WTC11 (cell line): ENCODE data around the gene FXYD5.

ENCODE experiments used
- AFF4 ChIP-seq: sonication (generic); formaldehyde crosslinking; IDR thresholded peaks from 2 replicates; pipeline ENCODE4 v1.8.1; 2023; ENCODE audit warnings: mild to moderate bottlenecking, missing genetic modification reagents, borderline replicate concordance
- ATF1 ChIP-seq: sonication (generic); formaldehyde crosslinking; IDR thresholded peaks from 2 replicates; pipeline ENCODE4 v1.8.1; 2023; ENCODE audit warnings: mild to moderate bottlenecking, moderate library complexity, missing genetic modification reagents
- CBFB ChIP-seq: sonication (generic); formaldehyde crosslinking; IDR thresholded peaks from 2 replicates; pipeline ENCODE4 v1.8.1; 2022; ENCODE audit warnings: mild to moderate bottlenecking, low read depth, missing genetic modification reagents
- CTCF ChIP-seq: fragments of 200-600 bp; IDR thresholded peaks from 2 replicates; pipeline ENCODE4 v1.8.0; 2022; ENCODE audit warnings: antibody characterized with exemption
- FOXP1 ChIP-seq: sonication (generic); formaldehyde crosslinking; IDR thresholded peaks from 2 replicates; pipeline ENCODE4 v1.8.0; 2022; ENCODE audit warnings: missing genetic modification reagents, mild to moderate bottlenecking, moderate library complexity, borderline replicate concordance
- FOXP4 ChIP-seq: sonication (generic); formaldehyde crosslinking; IDR thresholded peaks from 2 replicates; pipeline ENCODE4 v1.8.0; 2022; ENCODE audit warnings: mild to moderate bottlenecking, missing genetic modification reagents
- IRF1 ChIP-seq: sonication (generic); formaldehyde crosslinking; IDR thresholded peaks from 2 replicates; pipeline ENCODE4 v1.8.0; 2023; ENCODE audit warnings: missing genetic modification reagents
- JUN ChIP-seq: sonication (generic); formaldehyde crosslinking; IDR thresholded peaks from 2 replicates; pipeline ENCODE4 v1.8.0; 2023; ENCODE audit warnings: mild to moderate bottlenecking, missing genetic modification reagents
- MAX ChIP-seq: sonication (generic); formaldehyde crosslinking; IDR thresholded peaks from 2 replicates; pipeline ENCODE4 v1.8.0; 2022; ENCODE audit warnings: mild to moderate bottlenecking, missing genetic modification reagents
- NR2C2 ChIP-seq: sonication (generic); formaldehyde crosslinking; IDR thresholded peaks from 2 replicates; pipeline ENCODE4 v1.8.0; 2022; ENCODE audit warnings: mild to moderate bottlenecking, missing genetic modification reagents
- STAT6 ChIP-seq: sonication (generic); formaldehyde crosslinking; conservative IDR thresholded peaks from 2 replicates; pipeline ENCODE4 v1.8.1; 2023; ENCODE audit warnings: mild to moderate bottlenecking, low read depth, missing genetic modification reagents, moderate library complexity
- TEAD4 ChIP-seq: sonication (generic); formaldehyde crosslinking; IDR thresholded peaks from 2 replicates; pipeline ENCODE4 v1.8.0; 2022; ENCODE audit warnings: mild to moderate bottlenecking, missing genetic modification reagents
- USF1 ChIP-seq: sonication (generic); formaldehyde crosslinking; IDR thresholded peaks from 2 replicates; pipeline ENCODE4 v1.8.0; 2022; ENCODE audit warnings: mild to moderate bottlenecking, missing genetic modification reagents

- no peak for TF ChIP-seq CTCF
- no peak for TF ChIP-seq IRF1 (CRISPR knock-in tag)
- no peak for TF ChIP-seq STAT6 (CRISPR knock-in tag)
- no peak for TF ChIP-seq AFF4 (CRISPR knock-in tag)
- TF ChIP-seq CBFB (CRISPR knock-in tag) = no peak
- no peak for TF ChIP-seq MAX
- no peak for TF ChIP-seq USF1 (CRISPR knock-in tag)
- TF ChIP-seq NR2C2 = no peak
- TF ChIP-seq FOXP1 = no peak
- no peak for TF ChIP-seq FOXP4 (CRISPR knock-in tag)
- no peak for TF ChIP-seq TEAD4
- no peak for TF ChIP-seq JUN (CRISPR knock-in tag)
- no peak for TF ChIP-seq ATF1 (CRISPR knock-in tag)
Observed at GRCh38 chr19:35110974-35111373, 43.6 kb upstream of the FXYD5 start.
